ENCODE measurements around the gene JAM3. TPM values are rescaled to one million over a fixed set of nuclear protein-coding genes. Genes with fewer than 3 reads are reported as not detected.
A peak's percentile ranks its signal among the peaks of the same experiment; 100 is the strongest.

Gene JAM3
- polyA plus RNA-seq, 1 of the 3 experiments (the other 2 are of a cell fraction), result 56.8 TPM

DNA sequence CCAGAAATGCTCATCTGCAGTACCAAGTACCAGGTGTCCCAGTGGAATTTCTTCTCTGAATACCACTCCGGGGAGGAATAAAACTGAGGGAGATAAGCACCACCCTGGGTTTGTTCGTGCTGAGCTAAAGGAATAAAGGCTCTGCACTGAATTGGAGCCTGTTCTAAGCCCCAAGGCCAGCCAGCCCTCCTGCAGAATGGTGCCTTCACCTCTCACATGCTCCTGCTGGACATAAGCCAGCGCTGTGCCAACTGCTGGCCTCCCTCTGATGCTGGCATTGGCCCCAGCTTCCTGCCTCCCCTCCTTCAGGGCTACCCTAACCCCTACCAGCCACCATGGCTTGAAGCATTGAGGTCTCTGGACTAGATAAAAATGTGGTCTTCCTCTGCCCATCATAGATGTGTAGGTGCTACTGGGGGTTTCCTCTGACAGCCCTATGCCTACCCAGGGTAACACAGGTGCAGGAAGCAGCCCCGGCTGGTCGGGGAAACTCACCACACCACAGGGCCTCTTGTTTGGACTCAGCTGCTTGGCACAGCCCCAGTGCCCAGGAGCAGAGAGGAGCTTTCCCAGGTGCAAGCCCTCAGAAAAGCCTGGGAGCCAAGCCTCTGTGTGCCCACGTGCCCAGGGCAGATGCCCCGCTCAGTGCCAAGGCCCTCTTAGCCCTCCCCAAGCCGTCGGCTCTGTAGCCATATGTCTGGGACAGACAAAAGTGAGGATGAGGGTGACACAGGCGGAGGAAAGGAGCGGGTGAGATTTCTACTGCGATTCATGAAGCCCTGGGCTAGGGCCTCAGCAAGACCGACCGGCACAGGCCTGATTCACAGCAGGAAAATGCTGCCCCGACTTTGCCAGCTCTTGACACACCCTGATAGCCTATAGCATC lies 34.1 kb upstream of the JAM3 start:
- Histone ChIP-seq H4K20me1 (ENCODE audit: insufficient read depth) (no peaks in the 10 kb centered on the region), H3K36me3 (replicated peaks in 1 of 2; ENCODE audit: control insufficient read depth in 1 of 2, insufficient read depth in 2 of 2, low read length in 1 of 2) (no peaks in the 10 kb centered on the region), H3K4me3 (ENCODE audit: low read depth in 2 of 2, low read length in 1 of 2) (no peak overlapping the region), H3F3A (replicated peaks; ENCODE audit: insufficient read depth) (peaks cover 5% of the 10 kb centered on the region), H3K9me2 (no peaks in the 10 kb centered on the region), H3K79me2 (ENCODE audit: insufficient read depth) (no peaks in the 10 kb centered on the region), H3K9me3 (no peaks in the 10 kb centered on the region), H2AFZ (ENCODE audit: low read depth) (peak overlapping the region; percentile 75; the same call in 1 of the 2 replicates), H3K9ac (no peak overlapping the region), H3K4me2 (peak overlapping the region; percentile 67), H3K27me3 (ENCODE audit: insufficient read depth) (peaks cover 4% of the 10 kb centered on the region; the same call in 1 of the 2 replicates), H3K27ac (ENCODE audit: low read depth in 2 of 2, low read length in 1 of 2) (peak overlapping the region in 1 of 2 experiments; percentile 95; a peak in 2 of 4 replicates), H3K4me1 (ENCODE audit: control insufficient read depth in 1 of 2, insufficient read depth in 2 of 2, low read depth in 1 of 2, low read length in 1 of 2) (peaks cover 16 to 68% of the 10 kb centered on the region in 2 experiments)
- POLR2A ChIA-PET, result interaction anchor here (0.7 to 6.4 kb wide), 10 partner anchors 8 to 107 kb away, joined by 3 to 69 read pairs (median 4); partner anchors contain the start of gene IGSF9B
- WGBS (ENCODE audit: low lambda C conversion rate), result 80% methylated on average over 13 of the region's 15 CpGs
- CTCF ChIA-PET, result interaction anchor here (0.7 to 3.4 kb wide), 8 partner anchors 9 to 107 kb away, joined by 3 to 31 read pairs (median 5); no protein-coding TSS in a partner anchor
- DNase-seq, result no peak
- TF ChIP-seq MXI1 (IDR thresholded peaks at IDR 0.05; ENCODE audit: low read depth, low read length), result no peak
- TF ChIP-seq RAD21 (IDR thresholded peaks at IDR 0.05; ENCODE audit: low read length), result 0 out of 2 replicates have a peak, but pooled peaks have one; percentile 1
- no peak for TF ChIP-seq USF2 (IDR thresholded peaks at IDR 0.05; ENCODE audit: borderline replicate concordance, low read depth, low read length)
- TF ChIP-seq, protein P1, sequence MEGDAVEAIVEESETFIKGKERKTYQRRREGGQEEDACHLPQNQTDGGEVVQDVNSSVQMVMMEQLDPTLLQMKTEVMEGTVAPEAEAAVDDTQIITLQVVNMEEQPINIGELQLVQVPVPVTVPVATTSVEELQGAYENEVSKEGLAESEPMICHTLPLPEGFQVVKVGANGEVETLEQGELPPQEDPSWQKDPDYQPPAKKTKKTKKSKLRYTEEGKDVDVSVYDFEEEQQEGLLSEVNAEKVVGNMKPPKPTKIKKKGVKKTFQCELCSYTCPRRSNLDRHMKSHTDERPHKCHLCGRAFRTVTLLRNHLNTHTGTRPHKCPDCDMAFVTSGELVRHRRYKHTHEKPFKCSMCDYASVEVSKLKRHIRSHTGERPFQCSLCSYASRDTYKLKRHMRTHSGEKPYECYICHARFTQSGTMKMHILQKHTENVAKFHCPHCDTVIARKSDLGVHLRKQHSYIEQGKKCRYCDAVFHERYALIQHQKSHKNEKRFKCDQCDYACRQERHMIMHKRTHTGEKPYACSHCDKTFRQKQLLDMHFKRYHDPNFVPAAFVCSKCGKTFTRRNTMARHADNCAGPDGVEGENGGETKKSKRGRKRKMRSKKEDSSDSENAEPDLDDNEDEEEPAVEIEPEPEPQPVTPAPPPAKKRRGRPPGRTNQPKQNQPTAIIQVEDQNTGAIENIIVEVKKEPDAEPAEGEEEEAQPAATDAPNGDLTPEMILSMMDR (IDR thresholded peaks at IDR 0.05), result no peak
- no peak for TF ChIP-seq TEAD4 (IDR thresholded peaks at IDR 0.05; ENCODE audit: borderline replicate concordance, insufficient read depth)
- TF ChIP-seq RXRA (IDR thresholded peaks at IDR 0.05; ENCODE audit: borderline replicate concordance, low read depth), result no peak
- TF ChIP-seq NFIC (IDR thresholded peaks at IDR 0.05; ENCODE audit: borderline replicate concordance), result no peak

- Histone ChIP-seq H3K9me2 (no peaks in the 10 kb centered on the region), H4K20me1 (ENCODE audit: insufficient read depth) (no peaks in the 10 kb centered on the region), H3K79me2 (ENCODE audit: insufficient read depth) (no peaks in the 10 kb centered on the region), H3K4me3 (ENCODE audit: low read depth in 2 of 2, low read length in 1 of 2) (peak overlapping the region; percentile 60 to 75; a peak in 3 of 4 replicates), H3K9me3 (no peaks in the 10 kb centered on the region), H2AFZ (ENCODE audit: low read depth) (peak overlapping the region; percentile 98), H3K27ac (ENCODE audit: low read depth in 2 of 2, low read length in 1 of 2) (peak overlapping the region in 1 of 2 experiments; percentile 91; a peak in 2 of 4 replicates), H3K4me1 (ENCODE audit: control insufficient read depth in 1 of 2, insufficient read depth in 2 of 2, low read depth in 1 of 2, low read length in 1 of 2) (peaks cover 16 to 85% of the 10 kb centered on the region in 2 experiments), H3K36me3 (replicated peaks in 1 of 2; ENCODE audit: control insufficient read depth in 1 of 2, insufficient read depth in 2 of 2, low read length in 1 of 2) (no peaks in the 10 kb centered on the region), H3K4me2 (peak overlapping the region; percentile 86), H3K9ac (peak overlapping the region; percentile 60), H3K27me3 (ENCODE audit: insufficient read depth) (no peaks in the 10 kb centered on the region; the same call in 1 of the 2 replicates), H3F3A (replicated peaks; ENCODE audit: insufficient read depth) (peaks cover 5% of the 10 kb centered on the region)
- CTCF ChIA-PET, result interaction anchor here (1.6 to 17.1 kb wide), 3 partner anchors 9 to 111 kb away, joined by 8 to 293 read pairs (median 18); no protein-coding TSS in a partner anchor
- peak; percentile 65 for DNase-seq
- 48% methylated on average over 30 of the region's 34 CpGs for WGBS (ENCODE audit: low lambda C conversion rate)
- POLR2A ChIA-PET, result interaction anchor here (1.3 to 6.4 kb wide), 5 partner anchors 9 to 99 kb away, joined by 3 to 69 read pairs (median 8); partner anchors contain the start of gene IGSF9B
- TF ChIP-seq SMC3 (IDR thresholded peaks at IDR 0.05; ENCODE audit: low read depth, low read length), result no peak
- no peak for TF ChIP-seq TCF12 (IDR thresholded peaks at IDR 0.05)
- peak; percentile 48; the same call in 1 of the 2 replicates for TF ChIP-seq MXI1 (IDR thresholded peaks at IDR 0.05; ENCODE audit: low read depth, low read length)
- TF ChIP-seq JUND (IDR thresholded peaks at IDR 0.05), result no peak
- peak; percentile 83 for TF ChIP-seq GATA2 (CRISPR knock-in tag; IDR thresholded peaks at IDR 0.05)
- TF ChIP-seq EP300 (IDR thresholded peaks at IDR 0.05; ENCODE audit: borderline replicate concordance in 1 of 2, low read depth in 1 of 2, low read length in 1 of 2), result no peak
Observed at GRCh38 chr11:134036492-134037045, 32.3 kb upstream of the JAM3 start.
